COLO829 (cell line): ENCODE results near the gene EZH1.
A peak's percentile ranks its signal among the peaks of the same experiment; 100 is the strongest.

ENCODE experiments used
- DNase-seq: peaks from one replicate; pipeline ENCODE4 v3.0.0; 2012; ENCODE audit warnings: low spot score

Gene EZH1

GRCh38 chr17:42682722-42683403 is 62.0 kb downstream of the EZH1 start:
- no peak for DNase-seq

GRCh38 chr17:42681976-42682721 is 62.7 kb downstream of the EZH1 start, which contains the start of gene CNTNAP1:
TSS of gene CNTNAP1 (plus strand) at chr17:42682531. CDS start at chr17:42682830, 299 bp downstream.
- no peak for DNase-seq

GRCh38 chr17:42680331-42680808 is 64.5 kb downstream of the EZH1 start:
- DNase-seq: no peak

- peak; percentile 75 for DNase-seq
Measured at GRCh38 chr17:42679492-42680330, 65.1 kb downstream of the EZH1 start.

GRCh38 chr17:42678951-42679491 is 65.8 kb downstream of the EZH1 start:
- no peak for DNase-seq

- DNase-seq: peak; percentile 92
Measured at GRCh38 chr17:42677921-42678781, 66.7 kb downstream of the EZH1 start.

GRCh38 chr17:42677012-42677857 is 67.6 kb downstream of the EZH1 start:
- peak; percentile 100 for DNase-seq

- no peak for DNase-seq
Measured at GRCh38 chr17:42676424-42677011, 68.3 kb downstream of the EZH1 start, which contains the start of gene PLEKHH3. TSS of gene PLEKHH3 (minus strand) at chr17:42676994. CDS start at chr17:42676563, 431 bp downstream.

GRCh38 chr17:42675965-42676423 is 68.8 kb downstream of the EZH1 start:
- DNase-seq: no peak

GRCh38 chr17:42675348-42675964 is 69.4 kb downstream of the EZH1 start:
- DNase-seq: no peak

- no peak for DNase-seq
Measured at GRCh38 chr17:42674755-42675347, 70.0 kb downstream of the EZH1 start.

GRCh38 chr17:42673885-42674754 is 70.7 kb downstream of the EZH1 start:
- DNase-seq: no peak

- no peak for DNase-seq
Measured at GRCh38 chr17:42673266-42673884, 71.5 kb downstream of the EZH1 start.

- DNase-seq: no peak
Measured at GRCh38 chr17:42672038-42672437, 72.8 kb downstream of the EZH1 start.

- no peak for DNase-seq
Measured at GRCh38 chr17:42670789-42671657, 73.8 kb downstream of the EZH1 start.
